ENCODE measurements around the gene RNF152.

RNF152 gene, protein sequence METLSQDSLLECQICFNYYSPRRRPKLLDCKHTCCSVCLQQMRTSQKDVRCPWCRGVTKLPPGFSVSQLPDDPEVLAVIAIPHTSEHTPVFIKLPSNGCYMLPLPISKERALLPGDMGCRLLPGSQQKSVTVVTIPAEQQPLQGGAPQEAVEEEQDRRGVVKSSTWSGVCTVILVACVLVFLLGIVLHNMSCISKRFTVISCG

GRCh38 chr18:61892683-61893308, at the start of gene RNF152:
Gene RNF152 (minus strand): TSS chr18:61893007. CDS start chr18:61816463, 76,544 bp downstream.
- Histone ChIP-seq H3K4me3 (peak within 1 kb of the TSS; percentile 100), H3K27ac (peak within 1 kb of the TSS; percentile 94 to 97)
- TF ChIP-seq, protein P1, sequence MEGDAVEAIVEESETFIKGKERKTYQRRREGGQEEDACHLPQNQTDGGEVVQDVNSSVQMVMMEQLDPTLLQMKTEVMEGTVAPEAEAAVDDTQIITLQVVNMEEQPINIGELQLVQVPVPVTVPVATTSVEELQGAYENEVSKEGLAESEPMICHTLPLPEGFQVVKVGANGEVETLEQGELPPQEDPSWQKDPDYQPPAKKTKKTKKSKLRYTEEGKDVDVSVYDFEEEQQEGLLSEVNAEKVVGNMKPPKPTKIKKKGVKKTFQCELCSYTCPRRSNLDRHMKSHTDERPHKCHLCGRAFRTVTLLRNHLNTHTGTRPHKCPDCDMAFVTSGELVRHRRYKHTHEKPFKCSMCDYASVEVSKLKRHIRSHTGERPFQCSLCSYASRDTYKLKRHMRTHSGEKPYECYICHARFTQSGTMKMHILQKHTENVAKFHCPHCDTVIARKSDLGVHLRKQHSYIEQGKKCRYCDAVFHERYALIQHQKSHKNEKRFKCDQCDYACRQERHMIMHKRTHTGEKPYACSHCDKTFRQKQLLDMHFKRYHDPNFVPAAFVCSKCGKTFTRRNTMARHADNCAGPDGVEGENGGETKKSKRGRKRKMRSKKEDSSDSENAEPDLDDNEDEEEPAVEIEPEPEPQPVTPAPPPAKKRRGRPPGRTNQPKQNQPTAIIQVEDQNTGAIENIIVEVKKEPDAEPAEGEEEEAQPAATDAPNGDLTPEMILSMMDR (IDR thresholded peaks at IDR 0.05): no peak
- no peak for DNase-seq (ENCODE audit: low spot score)

DNA sequence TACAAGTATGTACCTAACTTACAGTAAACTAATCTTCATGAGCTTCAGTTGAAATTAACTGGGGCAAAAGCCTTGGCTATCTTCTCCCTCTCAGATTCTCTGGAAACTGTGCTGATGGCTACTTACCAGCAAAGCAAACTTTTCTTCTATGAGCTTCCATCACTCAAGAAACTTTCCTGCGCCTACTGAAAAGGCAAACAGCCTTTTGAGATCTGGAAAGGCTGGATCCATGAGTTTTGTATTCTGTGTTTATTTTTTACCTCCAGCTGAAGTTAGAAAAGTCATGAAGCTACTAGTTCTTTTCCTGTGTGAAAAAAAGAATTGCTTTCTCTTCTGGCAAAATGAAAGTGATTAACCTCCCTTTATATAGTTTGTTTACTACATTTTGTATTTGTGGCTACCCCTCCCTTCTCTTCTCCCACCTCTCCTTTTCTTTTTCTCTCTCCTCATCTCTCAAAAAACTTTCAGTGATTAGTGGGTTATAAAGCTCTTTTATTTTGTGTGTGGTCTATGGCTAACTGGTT, 49.2 kb upstream of the RNF152 start:
- TF ChIP-seq, protein P1 (IDR thresholded peaks at IDR 0.05): no peak
- no peak for DNase-seq (ENCODE audit: low spot score)
- Histone ChIP-seq H3K4me3 (no peak overlapping the region), H3K27ac (no peak overlapping the region)

DNA sequence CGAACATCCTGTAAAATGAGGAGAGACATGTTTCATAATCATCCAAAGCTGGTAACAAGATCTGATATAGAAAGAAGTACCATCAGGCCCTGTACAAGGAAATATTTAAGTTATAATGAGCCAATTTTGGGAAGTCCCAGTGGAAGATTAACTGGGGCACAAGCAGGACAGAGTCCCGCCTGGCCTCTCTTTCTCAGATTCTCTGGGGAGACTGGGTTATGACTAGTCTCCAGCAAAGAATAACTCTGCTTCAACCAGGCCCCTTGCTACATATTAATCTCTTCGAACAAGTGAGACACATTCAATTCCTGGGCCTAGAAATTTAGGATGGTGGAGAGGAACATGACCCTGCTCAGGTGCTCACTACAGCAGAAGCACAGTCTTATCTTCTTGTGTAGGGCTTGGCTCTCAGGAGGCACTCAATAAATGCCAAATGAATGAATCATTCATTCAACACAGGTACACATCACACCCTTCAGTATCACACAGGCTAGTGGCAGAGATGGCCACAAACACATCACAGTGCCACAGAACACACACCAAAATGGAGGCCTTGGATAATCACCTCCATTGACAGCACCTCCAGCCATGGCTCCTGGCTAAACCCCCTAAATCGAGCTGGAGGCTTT, 46.4 kb upstream of the RNF152 start:
- TF ChIP-seq, protein P1 (IDR thresholded peaks at IDR 0.05): no peak
- no peak for DNase-seq (ENCODE audit: low spot score)
- H3K4me3 ChIP-seq: no peak overlapping the region
- no peak overlapping the region for H3K27ac ChIP-seq

DNA sequence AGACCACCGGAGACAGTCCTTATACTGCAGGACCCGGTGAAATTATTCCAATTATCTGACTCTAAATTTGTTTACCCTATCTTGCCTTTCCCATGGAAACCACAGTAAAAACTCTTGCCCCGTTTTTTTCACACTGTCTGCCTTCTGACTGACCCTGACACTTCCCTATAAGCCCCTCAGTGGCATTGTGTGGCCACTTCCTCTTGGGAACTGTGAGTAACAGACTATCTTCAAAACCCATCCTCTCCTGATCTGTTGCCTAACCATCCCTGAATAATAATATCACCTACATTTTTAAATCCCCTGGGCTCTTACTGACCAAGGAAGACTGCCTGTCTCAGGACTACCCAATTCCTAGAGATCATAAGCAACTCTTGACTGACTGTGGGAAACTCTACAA, 42.6 kb upstream of the RNF152 start:
- H3K4me3 ChIP-seq: no peak overlapping the region
- no peak overlapping the region for H3K27ac ChIP-seq
- TF ChIP-seq, protein P1 (IDR thresholded peaks at IDR 0.05): no peak
- DNase-seq (ENCODE audit: low spot score): no peak

DNA sequence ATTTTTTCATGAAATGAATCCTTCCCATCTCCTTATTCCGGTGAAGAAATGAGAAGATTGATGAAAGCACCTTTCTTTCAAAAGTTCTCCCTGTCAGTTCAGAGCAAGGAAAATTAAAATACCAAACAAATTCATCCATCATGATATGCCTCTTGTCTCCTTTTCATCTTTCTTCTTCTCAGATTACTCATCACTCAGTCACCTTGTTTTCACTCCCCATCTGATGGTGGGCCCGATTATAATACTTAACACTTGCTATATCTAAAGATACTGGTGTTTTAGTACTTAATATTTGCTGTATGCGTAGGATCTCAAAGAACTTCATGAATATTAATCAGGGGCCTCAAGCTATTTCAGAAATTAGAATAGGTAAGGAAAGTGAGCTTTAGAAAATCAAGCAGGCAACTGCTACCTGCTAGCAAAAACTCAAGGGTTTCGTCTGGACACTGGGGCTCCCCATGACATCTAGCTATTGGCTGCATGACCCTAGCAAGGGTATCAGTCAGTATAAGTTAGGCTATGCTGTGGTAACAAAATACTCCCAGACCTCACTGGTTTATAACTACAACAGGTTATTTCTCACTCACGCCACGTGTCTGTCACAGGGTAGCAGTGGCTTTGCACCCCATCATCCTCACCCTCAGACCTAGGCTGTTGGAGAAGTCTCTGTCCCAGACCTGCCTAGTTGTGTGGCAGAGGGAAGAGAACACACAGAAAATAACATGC, 39.0 kb upstream of the RNF152 start:
- no peak for DNase-seq (ENCODE audit: low spot score)
- TF ChIP-seq, protein P1 (IDR thresholded peaks at IDR 0.05): no peak
- H3K4me3 ChIP-seq: no peak overlapping the region
- no peak overlapping the region for H3K27ac ChIP-seq

- TF ChIP-seq, protein P1 (IDR thresholded peaks at IDR 0.05): no peak
Measured at GRCh38 chr18:61929881-61930640, 37.3 kb upstream of the RNF152 start.

More at GRCh38 chr18:61929881-61930640, 37.3 kb upstream of the RNF152 start:
- no peak for DNase-seq (ENCODE audit: low spot score)
- Histone ChIP-seq H3K27ac (no peak overlapping the region), H3K4me3 (no peak overlapping the region)
